Loucy (cell line): ENCODE measurements around the gene SIK3.

Experiments used
- CTCF ChIP-seq: fragments of 200-600 bp; sonication (generic); conservative IDR thresholded peaks from 2 replicates; pipeline ENCODE4 v1.5.1; 2014; ENCODE audit warnings: mild to moderate bottlenecking, antibody characterized with exemption, low read length
- EZH2phosphoT487 ChIP-seq: fragments of 200-600 bp; IDR thresholded peaks from 2 replicates; pipeline ENCODE4 v1.6.1; 2018; ENCODE audit warnings: antibody characterized with exemption, mild to moderate bottlenecking, moderate library complexity, borderline replicate concordance

GRCh38 chr11:116958246-116958645 is 140.0 kb downstream of the SIK3 start:
- TF ChIP-seq CTCF (no peak), EZH2phosphoT487 (no peak)
